CMK (cell line): ENCODE results near the gene MFN1.
"Not testable (repeated sequence)": the region's sequence is repeated elsewhere in the genome, so short reads cannot be mapped to it uniquely, and the experiment has no call there.

Experiments
- DNase-seq: peaks from one replicate; pipeline ENCODE4 v3.0.0-alpha.2; 2010; ENCODE audit warnings: low read depth

The MFN1 gene

GRCh38 chr3:179347345-179348194 is at the start of gene MFN1:
MFN1 (plus strand) TSS chr3:179347709; CDS start chr3:179348852, 1,143 bp downstream.
- peak; percentile 61 for DNase-seq

GRCh38 chr3:179297971-179298725 is 49.4 kb upstream of the MFN1 start:
- no peak for DNase-seq

DNA sequence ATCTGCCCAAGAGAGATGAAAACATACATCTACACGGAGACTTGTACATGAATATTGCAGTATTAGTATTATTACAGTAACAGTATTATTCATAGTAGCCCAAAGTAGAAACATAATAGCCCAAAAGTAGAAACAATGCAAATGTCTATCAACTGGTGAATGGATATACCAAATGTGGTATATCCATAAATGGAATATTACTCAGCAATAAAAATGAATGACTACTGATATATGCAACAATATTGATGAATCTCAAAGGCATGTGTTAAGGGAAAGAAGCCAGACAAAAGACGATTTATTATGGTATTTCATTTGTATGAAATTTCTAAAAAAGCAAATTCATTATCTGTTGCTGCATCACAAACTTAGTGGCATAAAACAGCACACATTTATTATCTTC is 48.2 kb upstream of the MFN1 start:
- no peak for DNase-seq

DNA sequence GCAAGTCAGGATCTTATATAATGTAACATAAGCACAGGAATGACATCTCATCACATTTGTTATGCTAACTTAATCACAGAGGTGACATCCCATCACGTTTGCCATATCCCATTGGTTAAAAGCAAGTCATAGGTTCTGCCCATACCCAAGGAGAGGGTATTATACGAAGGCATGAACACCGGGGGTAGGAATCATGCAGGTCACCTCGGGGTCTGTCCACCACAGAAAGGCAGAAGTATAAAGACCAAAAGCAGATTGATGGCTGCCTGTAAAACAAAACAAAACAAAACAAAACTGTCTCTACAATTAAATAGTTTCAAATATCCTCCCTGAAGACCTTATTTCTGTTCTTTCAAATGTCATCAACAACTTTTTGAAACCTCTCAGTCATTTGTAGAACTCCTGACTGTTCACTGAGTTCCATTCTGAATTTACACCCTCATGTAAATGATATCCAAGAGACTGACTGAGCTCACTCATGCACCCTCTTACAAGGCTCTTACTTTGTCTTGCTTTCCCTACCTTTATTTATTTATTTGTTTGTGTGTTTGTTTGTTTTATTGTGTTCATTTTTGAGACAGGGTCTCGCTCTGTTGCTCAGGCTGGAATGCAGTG is 47.4 kb upstream of the MFN1 start:
- DNase-seq = no peak

DNA sequence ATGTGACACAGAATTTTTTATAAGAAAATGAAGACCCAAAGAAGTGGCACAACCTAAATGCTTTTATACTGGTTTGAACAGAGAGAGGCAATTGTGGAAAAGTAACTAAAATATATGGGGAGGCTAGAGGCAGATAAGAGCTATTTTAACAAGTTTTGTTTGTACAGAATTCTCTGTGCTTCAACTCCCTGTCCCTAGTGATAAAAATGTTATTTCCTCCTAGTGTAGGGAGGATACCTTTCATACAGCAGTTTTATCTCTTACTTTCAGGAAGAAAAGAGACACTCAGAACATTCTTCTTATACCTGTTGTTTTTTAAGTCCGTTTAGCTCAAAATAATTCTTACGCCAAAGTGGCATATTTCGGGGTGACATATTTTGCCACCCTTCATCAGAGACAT is 45.9 kb upstream of the MFN1 start:
- DNase-seq = no peak

GRCh38 chr3:179302111-179302510 is 45.4 kb upstream of the MFN1 start:
- DNase-seq = no peak

DNA sequence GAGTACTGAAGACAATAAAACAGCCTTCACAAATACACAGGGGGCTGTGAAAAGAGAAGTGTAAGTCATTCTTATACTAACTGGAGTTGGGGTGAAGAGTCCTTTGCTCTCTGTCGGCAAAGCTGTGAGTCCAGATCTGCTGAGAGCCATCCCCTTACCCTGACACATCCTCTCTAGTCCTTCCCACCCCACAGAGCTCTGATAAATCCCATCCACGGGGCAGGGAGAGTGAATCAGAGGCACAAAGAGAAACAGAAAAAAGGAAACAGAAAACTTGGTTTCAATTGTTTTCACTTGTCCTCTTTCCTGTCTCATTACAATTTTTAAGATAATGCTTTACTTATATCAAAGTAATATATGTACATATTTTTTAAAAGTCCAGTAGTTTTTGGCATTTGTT is 42.9 kb upstream of the MFN1 start:
- DNase-seq = no peak

DNA sequence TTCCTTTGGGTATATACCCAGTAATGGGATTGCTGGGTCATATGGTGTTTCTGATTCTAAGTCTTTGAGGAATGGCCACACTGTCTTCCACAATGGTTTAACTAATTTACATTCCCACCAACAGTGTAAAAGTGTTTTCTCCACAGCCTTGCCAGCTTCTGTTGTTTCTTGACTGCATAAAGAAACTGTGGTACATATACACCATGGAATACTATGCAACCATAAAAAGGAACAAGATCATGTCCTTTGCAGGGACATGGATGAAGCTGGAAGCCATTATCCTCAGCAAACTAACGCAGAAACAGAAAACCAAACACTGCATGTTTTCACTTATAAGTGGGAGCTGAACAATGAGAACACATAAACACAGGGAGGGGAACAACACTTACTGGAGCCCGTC is 40.1 kb upstream of the MFN1 start:
- not testable (repeated sequence) for DNase-seq

DNA sequence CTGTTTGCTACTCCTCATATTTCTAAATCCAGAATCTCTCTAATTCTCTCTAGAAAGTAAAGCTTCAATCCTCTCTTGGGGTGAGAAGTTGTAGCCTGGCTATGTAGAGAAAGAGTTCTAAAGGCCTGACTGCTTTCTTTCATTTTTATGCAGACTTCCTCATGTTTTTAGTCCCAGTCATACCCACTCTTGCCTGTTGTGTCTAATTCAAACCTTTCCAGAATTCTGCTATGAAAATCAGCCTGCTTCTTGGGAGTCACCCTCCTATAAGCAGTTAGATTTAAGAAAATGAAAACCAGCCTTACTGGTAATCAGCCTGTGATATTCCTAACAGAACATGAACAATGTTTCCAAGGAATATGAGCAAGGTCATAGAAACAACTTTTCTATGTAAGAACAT is 39.5 kb upstream of the MFN1 start:
- no peak for DNase-seq

- DNase-seq = no peak
Observed at GRCh38 chr3:179309225-179310078, 38.1 kb upstream of the MFN1 start.

DNA sequence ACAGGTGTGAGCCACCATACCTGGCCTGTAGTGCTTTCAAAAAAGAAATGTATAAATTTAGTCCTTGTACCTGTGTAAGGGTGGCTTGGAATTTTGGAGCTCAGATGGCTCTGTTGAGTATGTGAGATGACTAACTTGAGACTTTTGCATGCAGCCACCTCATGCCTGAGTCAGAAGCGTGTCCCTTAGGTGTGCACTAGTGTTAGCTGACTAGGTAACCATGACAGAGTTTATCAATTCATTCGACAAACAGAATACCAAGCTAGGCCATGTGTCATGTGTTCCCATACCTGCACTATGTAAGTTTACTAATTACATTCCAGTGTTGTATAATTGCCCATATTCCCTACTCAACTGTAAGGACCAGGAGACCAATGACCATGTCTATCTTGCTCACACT is 28.6 kb upstream of the MFN1 start:
- DNase-seq = no peak

DNA sequence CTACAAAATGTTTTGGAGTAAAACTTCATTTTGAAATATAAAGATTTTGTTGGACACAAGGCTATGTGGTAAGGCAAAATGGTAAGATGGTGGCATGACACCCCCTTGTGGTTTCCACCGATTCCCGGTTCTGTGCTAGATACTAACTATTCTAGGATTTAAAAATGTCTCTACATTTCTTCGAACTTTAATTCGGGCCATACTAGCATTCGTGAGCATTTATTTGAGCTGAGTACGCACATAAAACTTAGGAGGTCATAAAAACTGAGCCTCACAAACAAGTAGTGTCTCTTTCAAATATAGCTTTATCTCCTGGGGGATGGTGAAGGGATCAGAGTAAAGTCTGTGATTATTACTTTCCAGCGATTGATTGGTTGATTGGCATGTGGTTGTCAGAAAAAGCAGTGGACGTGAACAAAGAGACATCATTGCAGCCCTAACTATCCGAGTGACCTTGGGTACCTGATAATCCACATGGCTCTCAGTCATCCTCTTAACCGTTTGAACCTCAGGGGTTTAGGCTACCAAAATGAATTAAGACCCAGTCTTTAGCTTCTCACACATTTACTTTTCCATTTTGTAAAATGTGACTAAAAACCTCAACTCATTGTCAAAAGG is 25.7 kb upstream of the MFN1 start:
- no peak for DNase-seq

DNA sequence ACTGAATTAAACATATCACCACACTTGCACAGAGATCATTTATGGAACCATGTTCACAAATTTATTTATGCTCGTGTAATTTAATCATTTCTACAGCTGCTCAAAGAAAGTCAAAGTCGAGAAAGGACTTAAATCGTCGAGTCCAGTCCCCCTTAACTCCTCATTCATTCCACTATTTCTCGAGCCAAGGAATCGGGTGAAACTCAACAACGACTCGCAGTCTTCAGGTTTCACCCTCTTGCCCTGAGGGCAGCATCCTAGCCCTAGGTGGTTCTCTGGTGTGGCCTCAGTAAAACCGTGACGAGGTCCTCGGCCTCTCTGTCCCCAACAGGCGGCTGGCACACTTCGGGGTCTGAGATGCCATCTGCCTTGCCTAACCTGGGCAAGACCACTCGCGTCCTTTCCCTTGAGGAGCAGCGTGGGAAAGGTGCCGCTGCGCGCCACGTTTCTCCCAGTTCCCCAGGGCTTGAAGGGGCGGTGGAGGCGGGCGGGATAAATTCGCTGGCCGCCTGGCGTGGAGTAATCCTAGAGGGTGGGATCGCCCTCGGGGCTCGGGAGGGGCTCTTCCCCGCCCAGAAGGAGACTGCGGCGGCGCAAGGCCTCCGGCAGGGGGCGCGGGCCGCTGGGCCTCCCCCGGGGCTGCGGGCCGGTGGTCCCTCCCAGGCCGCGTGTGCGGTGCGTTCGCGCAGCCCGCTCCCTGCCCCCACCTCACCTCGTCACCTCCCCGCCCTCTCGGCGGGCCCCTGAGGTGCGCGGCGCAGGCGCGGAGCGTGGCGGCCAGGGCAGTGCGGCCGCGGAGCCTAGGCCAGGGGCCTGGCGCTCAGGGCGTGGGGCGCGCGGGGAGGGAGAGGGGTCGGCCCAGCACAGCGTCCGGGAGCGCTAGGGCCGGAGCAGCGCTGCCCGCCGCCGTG is 25.0 kb upstream of the MFN1 start, which contains the start of gene ZNF639:
ZNF639 (plus strand) TSS at position 746 of the 911 bp plus-strand sequence. CDS start 5,263 bp downstream, outside the sequence.
- peak; percentile 70 for DNase-seq

DNA sequence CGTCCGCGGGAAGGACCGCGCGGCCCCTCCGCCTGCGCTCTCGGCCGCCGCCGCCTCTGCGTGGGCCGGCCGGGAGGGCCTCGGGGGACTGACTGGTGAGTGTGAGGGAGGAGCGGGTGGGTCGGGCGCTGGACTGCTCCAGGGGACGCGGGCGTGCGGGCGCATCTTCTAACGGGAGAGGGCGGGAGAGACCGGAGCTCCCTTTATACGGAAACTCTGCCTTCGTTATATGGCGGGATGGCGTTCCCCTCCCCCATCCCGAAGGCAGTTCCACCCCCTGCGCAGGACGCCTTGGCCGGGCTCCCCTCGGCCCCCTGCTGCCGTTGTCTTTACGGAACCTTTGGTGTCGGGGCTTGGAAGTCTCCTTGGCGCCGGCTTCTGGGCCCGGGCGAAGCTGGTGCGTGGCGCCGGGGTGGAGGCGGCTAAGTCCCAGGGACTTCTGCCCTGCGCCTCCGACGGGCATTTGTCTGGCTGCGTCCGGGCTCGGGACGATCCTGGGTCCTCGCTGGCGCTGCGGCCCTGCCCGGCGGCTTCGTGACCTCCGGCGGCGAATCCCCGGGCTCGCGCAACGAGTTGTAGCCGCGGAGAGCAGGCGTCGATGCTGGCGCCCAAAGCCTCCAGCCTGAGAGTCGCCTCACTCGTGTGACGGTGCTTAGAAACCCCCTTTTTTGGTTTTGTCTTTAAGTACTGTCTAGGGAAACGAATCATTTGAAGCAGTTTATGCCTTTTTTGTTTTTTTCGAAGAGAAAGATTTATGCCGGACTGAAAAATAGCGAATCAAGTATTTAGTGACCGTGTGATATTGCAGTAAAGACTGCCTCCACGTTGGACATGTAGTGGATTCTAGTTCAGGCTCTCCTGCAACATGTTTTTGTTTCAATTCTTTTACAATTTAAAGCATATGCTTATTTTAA is 24.1 kb upstream of the MFN1 start:
- peak; percentile 25 for DNase-seq

DNA sequence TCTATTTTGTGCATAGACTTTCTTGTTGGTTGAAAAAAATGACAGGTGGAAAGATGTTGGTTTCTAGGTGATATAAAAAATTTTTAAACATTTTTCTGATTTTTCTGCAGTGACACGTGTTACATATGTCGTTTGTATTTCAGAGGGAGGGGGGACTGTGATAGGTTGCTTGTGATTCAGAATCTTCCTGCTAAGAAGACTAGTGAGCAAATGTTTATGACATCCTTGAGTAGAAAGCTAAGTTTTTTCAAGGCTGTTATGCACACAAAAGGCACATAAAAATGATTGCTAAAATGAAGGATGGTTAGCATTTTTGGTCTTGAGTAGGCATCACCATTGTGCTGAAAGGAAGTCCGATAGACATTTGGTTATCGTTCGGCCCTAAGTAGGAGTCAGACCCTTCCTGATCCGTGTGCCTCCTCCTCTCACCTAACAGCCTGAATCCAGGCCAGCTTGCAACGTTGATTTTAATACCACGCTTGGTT is 23.2 kb upstream of the MFN1 start:
- no peak for DNase-seq

GRCh38 chr3:179330438-179330837 is 17.1 kb upstream of the MFN1 start:
- DNase-seq = no peak

- no peak for DNase-seq
Observed at GRCh38 chr3:179332240-179332639, 15.3 kb upstream of the MFN1 start.

- no peak for DNase-seq
Observed at GRCh38 chr3:179333084-179333483, 14.4 kb upstream of the MFN1 start.

GRCh38 chr3:179336345-179336929 is 11.1 kb upstream of the MFN1 start:
- DNase-seq = no peak
